Measurements from ENCODE around the gene PDE9A. TPM values are rescaled to one million over a fixed set of nuclear protein-coding genes. Genes with fewer than 3 reads are reported as not detected.
"Not testable (repeated sequence)": the region's sequence is repeated elsewhere in the genome, so short reads cannot be mapped to it uniquely, and the experiment has no call there.

The PDE9A gene
- total and polyA plus RNA-seq, 5 donors from 2014 or later: 1.4 to 7.3 (median 2.6) TPM

- Histone ChIP-seq H3K27ac (ENCODE audit: insufficient read depth, low read length, poor library complexity, severe bottlenecking) (no peak overlapping the region), H3K36me3 (ENCODE audit: control insufficient read depth, insufficient read depth, low read length) (no peaks in the 10 kb centered on the region), H3K4me3 (ENCODE audit: low read depth, low read length) (no peak overlapping the region), H3K9me3 (ENCODE audit: control insufficient read depth in 2 of 2, low read length in 2 of 2) (no peaks in the 10 kb centered on the region), H3K27me3 (ENCODE audit: control insufficient read depth, insufficient read depth, low read length) (no peaks in the 10 kb centered on the region), H3K4me1 (ENCODE audit: control insufficient read depth, insufficient read depth, low read length, poor library complexity, severe bottlenecking) (no peaks in the 10 kb centered on the region)
- Mint-ChIP-seq H3K4me3 (peak overlapping the region in 1 of 4 donors; percentile 42), H3K9me3 (peaks cover 0 to 3% (median 0%) of the 10 kb centered on the region in 7 donors), H3K27ac (peak overlapping the region in 2 of 3 donors; percentile 5 to 33), H3K27me3 (no peaks in the 10 kb centered on the region), H3K36me3 (peaks cover 7% of the 10 kb centered on the region), H3K4me1 (peaks cover 0 to 4% (median 0%) of the 10 kb centered on the region in 4 donors)
- ATAC-seq (ENCODE audit: low read depth in 2 of 2) (no peak), DNase-seq (no peak)
Observed at GRCh38 chr21:42711667-42712066, 58.2 kb downstream of the PDE9A start.

- H3K36me3 ChIP-seq (ENCODE audit: control insufficient read depth, insufficient read depth, low read length); H3K4me3 ChIP-seq (ENCODE audit: low read depth, low read length); H3K27me3 Mint-ChIP-seq; H3K9me3 Mint-ChIP-seq; H3K36me3 Mint-ChIP-seq; DNase-seq; H3K4me1 ChIP-seq (ENCODE audit: control insufficient read depth, insufficient read depth, low read length, poor library complexity, severe bottlenecking); H3K4me1 Mint-ChIP-seq; H3K4me3 Mint-ChIP-seq; ATAC-seq (ENCODE audit: low read depth in 2 of 2); H3K27ac ChIP-seq (ENCODE audit: insufficient read depth, low read length, poor library complexity, severe bottlenecking); H3K27me3 ChIP-seq (ENCODE audit: control insufficient read depth, insufficient read depth, low read length); H3K9me3 ChIP-seq (ENCODE audit: control insufficient read depth in 2 of 2, low read length in 2 of 2): not testable (repeated sequence)
- peak overlapping the region in 1 of 3 donors; percentile 65 for H3K27ac Mint-ChIP-seq
Observed at GRCh38 chr21:42715427-42715826, 62.0 kb downstream of the PDE9A start.

- H3K4me3 ChIP-seq (ENCODE audit: low read depth, low read length): no peak overlapping the region
- peaks cover 0 to 3% (median 0%) of the 10 kb centered on the region in 7 donors for H3K9me3 Mint-ChIP-seq
- no peak overlapping the region for H3K27ac ChIP-seq (ENCODE audit: insufficient read depth, low read length, poor library complexity, severe bottlenecking)
- no peaks in the 10 kb centered on the region for H3K27me3 Mint-ChIP-seq
- DNase-seq (no peak), ATAC-seq (ENCODE audit: low read depth in 2 of 2) (no peak)
- no peaks in the 10 kb centered on the region for H3K4me1 ChIP-seq (ENCODE audit: control insufficient read depth, insufficient read depth, low read length, poor library complexity, severe bottlenecking)
- peaks cover 0 to 4% (median 0%) of the 10 kb centered on the region in 4 donors for H3K4me1 Mint-ChIP-seq
- H3K36me3 ChIP-seq (ENCODE audit: control insufficient read depth, insufficient read depth, low read length): no peaks in the 10 kb centered on the region
- H3K36me3 Mint-ChIP-seq: peaks cover 3% of the 10 kb centered on the region
- no peaks in the 10 kb centered on the region for H3K27me3 ChIP-seq (ENCODE audit: control insufficient read depth, insufficient read depth, low read length)
- no peak overlapping the region for H3K27ac Mint-ChIP-seq
- no peaks in the 10 kb centered on the region for H3K9me3 ChIP-seq (ENCODE audit: control insufficient read depth in 2 of 2, low read length in 2 of 2)
- H3K4me3 Mint-ChIP-seq: no peak overlapping the region
Observed at GRCh38 chr21:42716074-42716473, 62.7 kb downstream of the PDE9A start.

- not testable (repeated sequence) for H3K27ac ChIP-seq (ENCODE audit: insufficient read depth, low read length, poor library complexity, severe bottlenecking); H3K27me3 Mint-ChIP-seq; H3K36me3 Mint-ChIP-seq; H3K4me3 ChIP-seq (ENCODE audit: low read depth, low read length); H3K4me1 ChIP-seq (ENCODE audit: control insufficient read depth, insufficient read depth, low read length, poor library complexity, severe bottlenecking); ATAC-seq (ENCODE audit: low read depth in 2 of 2); H3K4me1 Mint-ChIP-seq; H3K36me3 ChIP-seq (ENCODE audit: control insufficient read depth, insufficient read depth, low read length); DNase-seq; H3K27me3 ChIP-seq (ENCODE audit: control insufficient read depth, insufficient read depth, low read length); H3K9me3 Mint-ChIP-seq; H3K9me3 ChIP-seq (ENCODE audit: control insufficient read depth in 2 of 2, low read length in 2 of 2); H3K4me3 Mint-ChIP-seq; H3K27ac Mint-ChIP-seq
Observed at GRCh38 chr21:42720484-42720883, 67.1 kb downstream of the PDE9A start.

- no peak overlapping the region for H3K27ac Mint-ChIP-seq
- no peaks in the 10 kb centered on the region for H3K9me3 Mint-ChIP-seq
Observed at GRCh38 chr21:42721341-42721824, 68.0 kb downstream of the PDE9A start.

GRCh38 chr21:42722153-42722552, 68.7 kb downstream of the PDE9A start:
- no peak for DNase-seq
- H3K27ac ChIP-seq (ENCODE audit: insufficient read depth, low read length, poor library complexity, severe bottlenecking): no peak overlapping the region
- Mint-ChIP-seq H3K9me3 (no peaks in the 10 kb centered on the region), H3K4me1 (peaks cover 0 to 13% (median 3%) of the 10 kb centered on the region in 4 donors), H3K4me3 (no peak overlapping the region), H3K27me3 (no peaks in the 10 kb centered on the region), H3K36me3 (peaks cover 12% of the 10 kb centered on the region), H3K27ac (peak overlapping the region in 1 of 3 donors; percentile 75)
- no peaks in the 10 kb centered on the region for H3K27me3 ChIP-seq (ENCODE audit: control insufficient read depth, insufficient read depth, low read length)
- no peaks in the 10 kb centered on the region for H3K4me1 ChIP-seq (ENCODE audit: control insufficient read depth, insufficient read depth, low read length, poor library complexity, severe bottlenecking)
- no peaks in the 10 kb centered on the region for H3K9me3 ChIP-seq (ENCODE audit: control insufficient read depth in 2 of 2, low read length in 2 of 2)
- no peak for ATAC-seq (ENCODE audit: low read depth in 2 of 2)
- H3K36me3 ChIP-seq (ENCODE audit: control insufficient read depth, insufficient read depth, low read length): no peaks in the 10 kb centered on the region
- no peak overlapping the region for H3K4me3 ChIP-seq (ENCODE audit: low read depth, low read length)

More at GRCh38 chr21:42721341-42721824, 68.0 kb downstream of the PDE9A start:
- Histone ChIP-seq H3K36me3 (ENCODE audit: control insufficient read depth, insufficient read depth, low read length) (no peaks in the 10 kb centered on the region), H3K9me3 (ENCODE audit: control insufficient read depth in 2 of 2, low read length in 2 of 2) (no peaks in the 10 kb centered on the region), H3K27me3 (ENCODE audit: control insufficient read depth, insufficient read depth, low read length) (no peaks in the 10 kb centered on the region), H3K27ac (ENCODE audit: insufficient read depth, low read length, poor library complexity, severe bottlenecking) (no peak overlapping the region), H3K4me3 (ENCODE audit: low read depth, low read length) (no peak overlapping the region), H3K4me1 (ENCODE audit: control insufficient read depth, insufficient read depth, low read length, poor library complexity, severe bottlenecking) (no peaks in the 10 kb centered on the region)
- H3K4me1 Mint-ChIP-seq: peaks cover 0 to 13% (median 2%) of the 10 kb centered on the region in 4 donors
- H3K4me3 Mint-ChIP-seq: no peak overlapping the region
- ATAC-seq (ENCODE audit: low read depth in 2 of 2) (no peak), DNase-seq (no peak)
- H3K36me3 Mint-ChIP-seq: peaks cover 12% of the 10 kb centered on the region
- H3K27me3 Mint-ChIP-seq: no peaks in the 10 kb centered on the region

- no peaks in the 10 kb centered on the region for H3K36me3 ChIP-seq (ENCODE audit: control insufficient read depth, insufficient read depth, low read length)
- DNase-seq (no peak), ATAC-seq (ENCODE audit: low read depth in 2 of 2) (no peak)
- no peaks in the 10 kb centered on the region for H3K27me3 ChIP-seq (ENCODE audit: control insufficient read depth, insufficient read depth, low read length)
- H3K27ac Mint-ChIP-seq: no peak overlapping the region
- H3K4me1 ChIP-seq (ENCODE audit: control insufficient read depth, insufficient read depth, low read length, poor library complexity, severe bottlenecking): no peaks in the 10 kb centered on the region
- no peak overlapping the region for H3K27ac ChIP-seq (ENCODE audit: insufficient read depth, low read length, poor library complexity, severe bottlenecking)
- no peaks in the 10 kb centered on the region for H3K9me3 ChIP-seq (ENCODE audit: control insufficient read depth in 2 of 2, low read length in 2 of 2)
- H3K27me3 Mint-ChIP-seq: no peaks in the 10 kb centered on the region
- H3K36me3 Mint-ChIP-seq: peaks cover 12% of the 10 kb centered on the region
- no peaks in the 10 kb centered on the region for H3K9me3 Mint-ChIP-seq
- H3K4me1 Mint-ChIP-seq: peaks cover 3 to 13% (median 6%) of the 10 kb centered on the region in 4 donors
- H3K4me3 ChIP-seq (ENCODE audit: low read depth, low read length): no peak overlapping the region
- H3K4me3 Mint-ChIP-seq: no peak overlapping the region
Observed at GRCh38 chr21:42722808-42723473, 69.5 kb downstream of the PDE9A start.
